ENCODE data around the gene GCAT.
A peak's percentile ranks its signal among the peaks of the same experiment; 100 is the strongest.
"Not testable (repeated sequence)": the region's sequence is repeated elsewhere in the genome, so short reads cannot be mapped to it uniquely, and the experiment has no call there.

The GCAT gene

DNA sequence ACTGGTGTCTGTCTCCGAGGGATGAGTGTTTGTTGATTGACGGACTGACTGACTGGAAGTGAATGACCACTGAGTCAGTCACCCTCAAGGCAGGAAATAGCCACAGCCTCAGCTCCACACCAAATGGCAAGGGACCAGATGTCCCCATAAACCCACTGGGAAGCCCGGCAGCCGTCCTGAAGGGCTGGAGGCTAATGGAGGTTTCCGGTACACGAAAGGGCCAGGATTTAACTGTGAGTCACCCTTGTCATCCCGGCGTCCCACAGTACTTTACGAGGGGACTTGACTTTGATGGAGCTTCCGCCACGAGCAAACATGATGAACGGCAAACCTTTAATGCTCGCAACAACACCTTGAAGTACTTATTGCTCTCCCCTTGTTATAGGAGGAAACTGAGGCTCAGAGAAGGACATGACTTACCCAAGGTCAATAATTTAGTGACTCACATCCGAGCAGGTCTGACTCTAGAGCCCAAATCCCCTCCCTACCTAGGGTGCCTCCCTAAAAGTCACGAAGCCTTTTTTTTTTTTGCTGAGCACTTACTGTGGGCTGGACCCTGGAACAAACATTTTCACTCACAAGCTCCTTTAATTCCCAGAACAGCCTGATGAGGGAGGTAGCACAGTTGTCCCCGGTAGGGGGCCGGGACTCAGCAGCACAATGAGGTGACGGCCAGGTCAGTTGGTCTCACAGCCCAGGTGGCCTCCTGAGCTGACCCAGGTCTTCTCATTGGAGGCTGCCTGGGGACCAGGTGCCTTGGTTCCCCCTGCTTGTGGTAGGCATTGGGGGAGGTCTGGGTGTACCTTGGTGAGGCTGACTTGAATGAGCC, 25.2 kb upstream of the GCAT start:
- DNase-seq = no peak

DNA sequence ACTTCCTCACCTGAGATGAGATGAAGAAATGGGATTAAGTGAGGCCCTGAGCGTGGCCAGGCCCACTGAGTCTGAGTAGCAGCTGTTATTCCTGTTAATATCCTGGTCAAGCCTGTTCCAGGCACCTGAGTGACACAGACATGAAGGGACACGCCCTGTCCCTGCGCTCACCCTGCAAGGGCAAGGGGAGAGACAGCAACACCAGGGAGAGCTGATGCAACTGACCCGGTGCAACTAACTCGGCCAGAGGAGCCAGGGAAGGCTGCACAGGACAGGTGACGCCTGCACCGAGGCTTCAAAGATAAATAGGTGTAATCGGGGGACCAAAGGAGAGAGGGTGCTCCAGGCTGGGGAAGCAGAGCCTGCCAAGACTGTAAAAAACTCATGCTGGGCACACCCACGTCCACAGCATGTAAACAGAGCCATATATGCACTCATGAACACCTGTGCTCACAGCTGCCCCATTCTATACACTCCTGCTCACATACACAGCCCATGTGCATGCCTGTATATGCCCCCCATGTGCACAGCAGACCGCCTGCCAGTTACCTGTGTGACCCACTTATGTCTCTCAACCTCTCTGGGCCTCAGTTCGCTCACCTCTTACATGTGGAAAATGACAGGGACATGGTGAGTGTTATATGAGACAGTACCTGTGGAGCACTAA, 22.8 kb upstream of the GCAT start:
- DNase-seq = no peak

DNA sequence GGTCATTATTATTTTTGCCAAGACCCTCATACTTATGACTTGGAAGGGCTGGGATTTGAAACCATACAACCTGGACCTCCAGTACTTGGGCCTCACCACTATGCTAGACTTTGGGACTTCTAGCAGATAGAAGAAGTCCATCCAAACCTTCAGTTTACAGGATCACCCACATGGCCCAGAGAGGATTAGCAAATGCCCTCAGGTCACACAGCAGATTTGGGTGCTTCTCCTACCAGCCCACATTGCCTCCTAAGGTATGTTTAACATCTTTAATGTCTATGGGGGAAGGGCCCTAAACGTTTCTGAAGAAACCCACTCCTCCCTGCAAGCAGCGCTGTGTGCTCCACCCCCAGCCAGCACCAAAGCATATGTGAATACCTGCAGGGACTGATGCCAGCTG, 17.5 kb upstream of the GCAT start:
- no peak for DNase-seq

DNA sequence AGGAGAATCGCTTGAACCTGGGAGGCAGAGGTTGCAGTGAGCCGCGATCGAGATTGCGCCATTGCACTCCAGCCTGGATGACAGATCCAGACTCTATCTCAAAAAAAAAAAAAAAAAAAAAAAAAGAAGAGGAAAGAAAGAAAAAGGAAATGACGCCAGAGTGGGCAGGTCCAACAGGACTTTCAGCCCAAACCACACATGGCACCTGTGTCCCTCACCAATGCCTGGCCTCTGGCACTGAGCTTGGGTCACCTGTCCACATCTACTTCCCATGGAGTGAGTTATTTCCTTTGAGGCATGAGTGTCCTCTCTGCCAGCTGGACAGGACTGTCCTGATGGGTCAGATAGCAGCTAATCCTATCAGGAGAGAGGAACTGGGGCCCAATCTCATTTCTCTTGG, 15.2 kb upstream of the GCAT start:
- DNase-seq = no peak

DNA sequence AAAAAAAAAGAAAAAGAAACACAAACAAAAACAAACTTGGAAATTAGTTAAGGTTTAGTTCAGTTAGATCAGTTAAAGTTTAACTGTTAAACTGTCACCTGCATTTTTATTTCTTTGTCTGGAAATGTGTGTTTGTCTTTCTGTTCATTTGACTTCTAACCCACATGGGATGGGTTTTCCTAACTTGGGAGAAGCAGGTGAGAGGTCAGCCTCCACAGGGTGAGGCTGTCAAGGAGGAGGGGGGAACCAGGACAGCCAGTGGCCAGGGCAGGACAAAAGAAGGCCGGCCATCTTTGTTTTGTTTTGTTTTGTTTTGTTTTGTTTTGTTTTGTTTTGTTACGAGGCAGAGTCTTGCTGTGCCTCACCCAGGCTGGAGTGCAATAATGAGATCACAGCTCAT, 13.4 kb upstream of the GCAT start:
- no peak for DNase-seq

DNA sequence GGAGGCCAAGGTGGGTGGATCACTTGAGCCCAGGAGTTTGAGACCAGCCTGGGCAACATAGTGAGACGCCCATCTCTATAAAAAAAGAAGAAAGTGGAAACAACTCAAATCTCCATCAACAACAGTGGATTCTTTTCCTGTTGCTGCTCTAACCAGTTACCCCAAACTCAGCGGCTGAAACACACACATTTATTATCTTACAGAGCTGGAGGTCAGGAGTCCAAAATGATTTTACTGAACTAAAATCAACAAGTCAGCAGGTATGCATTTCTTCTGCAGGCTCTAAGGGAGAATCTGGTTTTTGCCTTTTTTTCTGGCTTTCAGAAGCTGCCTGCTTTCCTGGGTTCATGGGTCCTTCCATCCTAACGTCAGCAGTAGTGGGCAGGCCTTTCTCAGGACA, 11.7 kb upstream of the GCAT start:
- DNase-seq = no peak

DNA sequence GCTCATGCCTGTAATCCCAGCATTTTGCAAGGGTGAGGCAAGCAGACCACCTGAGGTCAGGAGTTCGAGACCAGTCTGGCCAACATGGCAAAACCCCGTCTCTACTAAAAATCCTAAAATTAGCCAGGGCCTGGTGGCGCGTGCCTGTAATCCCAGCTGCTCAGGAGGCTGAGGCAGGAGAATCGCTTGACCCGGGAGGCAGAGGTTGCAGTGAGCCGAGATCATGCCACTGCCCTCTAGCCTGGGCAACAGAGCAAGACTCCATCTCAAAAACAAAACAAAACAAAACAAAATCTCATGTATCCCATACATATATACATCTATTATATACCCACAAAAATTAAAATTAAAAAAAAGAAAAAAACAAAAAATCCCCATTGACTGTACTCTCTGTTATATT, 10.5 kb upstream of the GCAT start:
- DNase-seq = not testable (repeated sequence)

DNA sequence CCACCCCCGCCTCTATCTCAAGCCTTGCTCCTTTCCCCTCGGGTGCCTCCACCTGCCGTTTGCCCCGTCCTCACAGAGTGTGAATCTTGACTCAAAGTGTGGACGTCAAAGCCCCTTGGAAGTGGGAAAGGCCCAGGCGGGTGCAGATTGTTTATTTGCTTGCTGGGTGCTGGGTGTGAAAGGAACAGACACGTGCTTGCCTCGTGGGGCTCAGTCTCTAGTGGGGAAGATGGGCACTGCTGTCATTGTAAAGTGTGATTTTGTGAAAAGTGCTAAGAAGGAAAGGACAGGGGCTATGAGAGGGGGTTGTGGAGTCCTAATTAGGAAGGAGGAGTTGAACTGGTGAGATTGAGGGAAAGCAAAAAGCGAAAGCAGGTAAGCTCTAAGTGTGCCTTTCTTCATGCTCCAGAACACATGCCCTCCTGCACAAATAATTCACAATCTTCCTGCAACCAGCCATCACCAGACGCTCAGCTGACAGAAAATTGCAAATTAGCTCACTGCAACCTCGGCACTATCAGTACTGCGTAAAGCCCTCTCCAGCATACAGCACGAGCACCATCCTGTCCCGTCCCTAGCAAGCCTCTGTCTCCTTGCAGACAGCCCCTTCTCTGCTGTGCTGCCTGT, 9.7 kb upstream of the GCAT start:
- no peak for DNase-seq

DNA sequence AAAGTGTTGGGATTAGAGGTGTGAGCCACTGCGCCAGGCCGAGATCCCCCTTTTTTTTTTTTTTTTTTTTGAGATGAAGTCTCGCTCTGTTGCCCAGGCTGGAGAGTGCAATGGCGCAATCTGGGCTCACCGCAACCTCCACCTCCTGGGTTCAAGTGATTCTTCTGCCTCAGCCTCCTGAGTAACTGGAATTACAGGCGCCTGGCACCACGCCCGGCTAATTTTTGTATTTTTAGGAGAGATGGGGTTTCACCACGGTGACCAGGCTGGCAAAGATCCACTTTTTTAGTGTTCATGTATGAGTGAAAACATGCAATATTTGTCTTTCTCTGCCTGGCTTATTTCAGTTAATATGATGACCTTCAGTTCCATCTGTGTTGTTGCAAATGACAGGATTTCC, 7.8 kb upstream of the GCAT start:
- DNase-seq = not testable (repeated sequence)

DNA sequence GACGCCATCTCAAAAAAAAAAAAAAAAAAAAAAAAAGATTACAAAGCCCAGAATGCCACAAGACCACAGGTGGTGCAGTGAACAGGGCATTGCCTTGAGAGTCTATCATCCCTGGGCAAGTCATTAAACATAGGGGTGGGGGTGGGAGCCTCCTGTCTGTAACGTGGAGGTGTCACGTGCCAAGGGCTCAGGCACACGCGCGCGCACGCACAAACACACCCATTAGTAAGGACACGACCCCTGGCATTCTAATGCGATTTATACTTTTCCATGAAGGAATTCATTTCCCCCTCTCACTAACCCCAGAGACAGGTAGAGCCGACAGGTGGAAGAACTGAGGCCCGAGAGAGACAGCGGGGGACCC, 5.8 kb upstream of the GCAT start:
- DNase-seq = no peak

DNA sequence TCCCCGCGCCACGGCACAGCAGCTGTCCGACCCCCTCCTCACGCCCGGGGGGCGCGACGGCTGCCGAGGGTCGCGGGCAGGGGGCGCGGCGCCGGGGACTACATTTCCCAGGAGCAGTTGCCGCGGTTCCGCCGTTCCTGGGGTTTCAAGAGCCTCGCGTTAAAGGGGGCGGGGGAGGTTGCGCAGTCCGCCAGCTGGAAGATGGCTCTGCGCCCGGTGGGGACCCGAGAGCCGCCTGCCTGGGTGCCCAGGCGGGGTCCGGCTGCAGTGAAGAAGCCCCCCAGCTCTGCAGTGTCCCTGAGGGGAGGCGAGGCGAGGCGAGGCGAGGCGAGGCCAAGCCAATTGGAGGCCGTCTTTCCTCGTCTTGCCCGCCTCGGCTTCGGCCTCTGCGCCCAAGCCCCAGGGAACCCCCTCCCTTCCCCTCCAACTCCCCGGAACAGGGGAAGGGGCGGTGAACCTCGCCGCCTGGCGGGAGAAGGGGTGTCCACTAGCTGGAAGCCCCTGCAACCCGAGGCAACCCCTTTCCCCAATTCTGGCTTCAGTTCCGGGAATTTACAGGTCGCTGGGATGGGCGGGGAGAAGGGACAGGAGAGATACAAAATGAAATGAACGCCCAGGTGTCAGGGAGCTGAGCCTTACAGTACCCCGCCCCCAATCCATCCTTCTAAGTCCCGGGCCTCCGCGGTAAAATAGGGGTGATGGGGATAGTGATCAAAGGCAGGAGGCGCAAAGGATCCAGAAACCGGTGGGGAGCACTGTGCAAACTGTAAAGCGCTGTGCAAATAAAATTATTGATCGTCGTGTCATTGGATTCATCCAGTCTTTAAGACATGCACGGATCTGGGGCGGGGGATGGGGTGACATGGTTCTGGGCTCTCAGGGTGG, 5.2 kb upstream of the GCAT start:
- DNase-seq = no peak

DNA sequence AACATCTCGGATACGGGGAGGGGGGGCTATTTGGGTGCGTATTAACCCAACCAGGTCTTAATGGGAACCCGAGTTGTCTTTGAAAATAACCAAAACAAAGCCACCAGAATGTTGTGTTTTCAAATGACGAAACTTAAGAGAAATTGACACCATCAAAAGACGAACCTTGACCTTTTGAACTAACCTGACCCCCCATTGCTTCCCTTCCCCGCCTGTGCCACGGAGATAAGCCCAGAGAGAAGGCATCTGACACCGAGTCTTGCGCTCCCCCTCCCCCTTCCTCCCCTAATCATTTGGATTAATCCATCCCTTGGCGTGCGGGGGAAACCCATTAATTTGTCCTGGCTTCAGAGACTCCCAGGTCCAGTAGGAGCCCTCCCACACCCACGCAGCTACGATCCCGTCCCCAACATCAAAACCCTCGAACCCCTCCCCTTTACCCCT, 4.5 kb upstream of the GCAT start:
- no peak for DNase-seq

DNA sequence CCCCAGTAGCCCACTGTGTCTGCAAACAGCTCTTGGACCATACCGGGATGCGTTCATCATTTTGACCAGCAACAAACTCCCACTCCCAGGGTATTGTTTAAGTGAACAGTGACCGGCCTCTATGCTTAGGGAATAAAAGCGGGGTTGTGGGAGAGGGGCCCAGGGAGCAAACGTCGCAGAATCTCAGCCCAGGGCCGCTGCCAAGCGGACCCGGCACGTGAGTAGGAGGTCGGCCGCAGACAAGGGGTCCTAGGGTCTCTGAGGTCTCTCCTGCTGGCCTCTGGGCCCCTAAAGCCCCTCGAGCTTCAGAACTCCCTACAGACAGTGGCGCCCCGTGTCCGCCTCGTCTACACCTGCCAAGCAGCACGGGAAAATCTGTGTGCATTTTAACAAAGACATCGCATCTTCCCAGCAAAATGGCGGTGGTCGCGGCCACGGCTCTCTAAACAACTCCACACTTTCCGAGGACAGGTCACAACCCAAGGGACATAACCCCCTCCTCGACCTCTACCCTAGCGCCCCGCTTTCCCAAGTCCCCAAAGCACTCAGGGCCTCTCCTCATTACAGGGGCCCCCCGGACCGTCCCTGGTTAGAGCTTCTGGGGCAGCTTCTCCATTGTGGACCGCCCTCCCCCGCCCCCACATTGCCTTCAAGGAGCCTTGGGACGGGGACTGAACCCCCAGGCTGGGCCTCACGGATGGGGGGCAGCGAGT, 3.9 kb upstream of the GCAT start:
- DNase-seq = no peak

DNA sequence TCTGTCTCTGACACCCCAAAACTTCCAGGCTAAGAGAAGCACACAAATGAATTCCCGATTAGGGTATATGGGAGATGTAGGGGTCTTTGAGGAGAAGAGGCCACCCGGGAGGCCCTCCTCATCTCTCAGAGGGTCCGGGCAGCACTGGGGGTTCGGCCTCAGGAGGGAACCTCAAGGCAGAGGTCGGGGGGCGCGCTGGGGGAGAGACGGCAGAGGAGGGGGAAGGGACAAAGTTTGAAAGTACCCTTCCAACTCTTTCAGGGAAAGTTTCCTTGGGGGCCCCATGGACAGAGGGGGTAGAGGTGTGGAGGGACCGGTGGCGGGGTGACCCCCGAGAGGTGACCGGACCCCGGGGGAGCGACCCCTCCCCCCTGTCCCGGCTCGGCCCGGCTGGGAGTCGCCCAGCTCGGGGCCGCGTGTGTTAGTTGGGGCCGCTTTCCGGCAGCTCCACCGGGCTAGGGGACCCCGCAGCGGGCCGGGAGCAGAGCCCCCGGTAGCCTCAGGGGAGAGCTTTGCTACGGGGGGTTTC, 3.3 kb upstream of the GCAT start:
- DNase-seq = no peak

DNA sequence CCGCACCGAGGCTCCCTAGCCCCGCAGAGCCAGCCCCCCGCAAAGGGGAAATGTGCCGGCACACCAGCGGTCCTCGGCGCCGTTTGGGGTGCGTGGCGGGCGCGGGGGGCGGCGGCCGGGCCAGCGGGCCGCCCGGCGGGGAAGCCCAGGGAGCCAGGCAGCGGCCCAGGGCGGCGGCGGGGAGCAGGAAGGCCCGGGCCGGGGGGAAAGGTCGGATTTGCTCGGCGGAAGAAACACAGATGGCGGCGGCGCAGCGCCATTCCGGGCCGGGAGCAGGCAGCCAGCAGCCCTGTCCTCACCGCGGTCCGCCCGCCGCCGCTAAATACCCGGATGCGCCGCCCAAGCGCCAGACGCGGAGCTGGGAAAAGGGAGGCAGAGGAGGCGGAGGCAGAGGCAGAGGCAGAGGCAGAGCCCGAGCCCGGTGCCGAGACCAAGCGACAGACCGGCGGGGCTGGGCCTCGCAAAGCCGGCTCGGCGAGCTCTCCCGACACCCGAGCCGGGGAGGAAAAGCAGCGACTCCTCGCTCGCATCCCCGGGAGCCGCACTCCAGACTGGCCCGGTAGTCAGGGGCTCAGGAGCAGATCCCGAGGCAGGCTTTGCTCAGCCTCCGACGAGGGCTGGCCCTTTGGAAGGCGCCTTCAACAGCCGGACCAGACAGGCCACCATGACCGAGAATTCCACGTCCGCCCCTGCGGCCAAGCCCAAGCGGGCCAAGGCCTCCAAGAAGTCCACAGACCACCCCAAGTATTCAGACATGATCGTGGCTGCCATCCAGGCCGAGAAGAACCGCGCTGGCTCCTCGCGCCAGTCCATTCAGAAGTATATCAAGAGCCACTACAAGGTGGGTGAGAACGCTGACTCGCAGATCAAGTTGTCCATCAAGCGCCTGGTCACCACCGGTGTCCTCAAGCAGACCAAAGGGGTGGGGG, 2.6 kb upstream of the GCAT start:
- DNase-seq = peak; percentile 75 to 76

DNA sequence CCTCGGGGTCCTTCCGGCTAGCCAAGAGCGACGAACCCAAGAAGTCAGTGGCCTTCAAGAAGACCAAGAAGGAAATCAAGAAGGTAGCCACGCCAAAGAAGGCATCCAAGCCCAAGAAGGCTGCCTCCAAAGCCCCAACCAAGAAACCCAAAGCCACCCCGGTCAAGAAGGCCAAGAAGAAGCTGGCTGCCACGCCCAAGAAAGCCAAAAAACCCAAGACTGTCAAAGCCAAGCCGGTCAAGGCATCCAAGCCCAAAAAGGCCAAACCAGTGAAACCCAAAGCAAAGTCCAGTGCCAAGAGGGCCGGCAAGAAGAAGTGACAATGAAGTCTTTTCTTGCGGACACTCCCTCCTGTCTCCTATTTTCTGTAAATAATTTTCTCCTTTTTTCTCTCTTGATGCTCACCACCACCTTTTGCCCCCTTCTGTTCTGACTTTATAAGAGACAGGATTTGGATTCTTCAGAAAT, 1.9 kb upstream of the GCAT start:
- no peak for DNase-seq

DNA sequence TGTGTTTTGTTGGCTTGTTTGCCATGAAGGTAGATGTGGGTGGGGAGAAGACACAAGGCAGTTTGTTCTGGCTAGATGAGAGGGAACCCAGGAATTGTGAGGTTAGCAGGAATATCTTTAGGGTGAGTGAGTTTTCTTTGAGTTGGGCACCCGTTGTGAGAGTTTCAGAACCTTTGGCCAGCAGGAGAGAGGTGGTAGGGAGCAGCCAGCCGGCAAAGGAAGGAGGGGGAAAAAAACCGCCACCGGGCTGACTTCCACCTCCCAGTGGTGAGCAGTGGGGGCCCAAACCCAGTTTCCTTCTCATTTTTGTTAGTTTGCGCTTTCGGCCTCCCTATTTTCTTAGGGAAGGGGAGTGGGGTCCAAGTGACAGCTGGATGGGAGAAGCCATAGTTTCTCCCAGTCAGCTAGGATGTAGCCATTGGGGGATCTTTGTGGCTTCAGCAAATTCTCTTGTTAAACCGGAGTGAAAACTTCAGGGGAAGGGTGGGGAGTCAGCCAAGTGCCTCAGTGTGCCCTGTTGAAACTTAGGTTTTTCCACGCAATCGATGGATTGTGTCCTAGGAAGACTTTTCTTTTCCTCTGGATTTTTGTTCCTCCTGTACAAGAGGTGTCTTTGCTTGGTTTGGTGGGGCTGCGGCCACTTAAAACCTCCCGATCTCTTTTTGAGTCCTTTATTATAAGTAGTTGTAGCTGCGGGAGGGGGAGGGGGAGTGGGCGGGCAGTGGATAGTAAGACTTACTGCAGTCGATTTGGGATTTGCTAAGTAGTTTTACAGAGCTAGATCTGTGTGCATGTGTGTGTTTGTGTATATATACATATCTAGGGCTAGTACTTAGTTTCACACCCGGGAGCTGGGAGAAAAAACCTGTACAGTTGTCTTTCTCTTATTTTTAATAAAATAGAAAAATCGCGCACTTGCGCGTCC, 1.1 kb upstream of the GCAT start:
- DNase-seq = no peak

DNA sequence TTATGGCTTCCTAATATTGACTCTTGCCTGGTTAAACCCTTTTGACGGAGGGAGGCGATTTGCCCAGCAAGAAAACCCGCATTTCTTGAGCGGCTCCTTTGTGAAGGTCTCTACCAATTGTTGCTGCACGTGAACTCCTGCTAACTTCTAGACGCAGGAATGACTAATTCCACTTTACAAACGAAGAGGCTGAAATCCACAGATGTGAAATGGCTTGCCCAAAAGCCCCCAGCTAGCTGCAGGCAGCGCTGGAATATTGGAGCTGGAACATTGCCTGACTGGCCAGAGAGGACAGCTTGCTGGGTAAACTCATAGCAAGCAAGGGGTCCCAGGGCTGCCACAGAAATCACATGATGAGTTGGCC, 542 bp downstream of the GCAT start:
- DNase-seq = no peak

DNA sequence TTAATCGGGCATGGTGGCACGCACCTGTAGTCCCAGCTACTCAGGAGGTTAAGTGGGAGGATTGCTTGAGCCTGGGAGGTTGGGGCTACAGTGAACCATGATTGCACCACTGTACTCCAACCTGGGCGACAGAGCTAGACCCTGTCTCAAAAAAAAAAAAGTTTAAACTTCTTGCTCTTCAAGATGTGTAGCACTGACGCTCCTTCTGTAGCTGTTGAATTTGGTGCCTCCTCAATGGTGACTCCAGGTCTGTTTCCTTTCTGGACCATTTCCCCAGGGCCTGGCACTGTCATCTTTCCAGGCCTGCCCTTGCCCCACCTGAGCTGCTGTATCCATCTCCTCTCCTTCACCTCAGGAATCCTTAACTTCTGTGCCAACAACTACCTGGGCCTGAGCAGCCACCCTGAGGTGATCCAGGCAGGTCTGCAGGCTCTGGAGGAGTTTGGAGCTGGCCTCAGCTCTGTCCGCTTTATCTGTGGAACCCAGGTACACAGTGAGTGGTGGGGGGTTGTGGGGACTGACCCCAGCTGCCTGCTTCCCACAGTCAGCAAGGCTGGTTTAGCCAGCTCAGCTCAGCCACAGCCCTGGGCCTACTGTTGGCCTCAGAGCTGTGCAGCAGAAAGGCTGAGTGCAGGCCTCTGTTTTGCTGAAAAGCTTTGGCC, 2.1 kb downstream of the GCAT start:
- DNase-seq = no peak

Measured in CD4-positive, alpha-beta T cell treated with Interleukin-4 for 1 hour (primary cell).